Retinal pigment epithelial cell (primary cell): ENCODE results near the gene ADGRE2.

ENCODE experiments used
- DNase-seq: peaks from one replicate; pipeline ENCODE4 v3.0.0-alpha.2; 2010; ENCODE audit warnings: low read depth
- H3K4me3 ChIP-seq: 2 replicates; pipeline ENCODE4 v1.5.1; 2011; ENCODE audit warnings: mild to moderate bottlenecking, low read length, control low read depth, moderate library complexity
- CTCF ChIP-seq: conservative IDR thresholded peaks from 2 replicates; pipeline ENCODE4 v1.5.1; 2011; ENCODE audit warnings: low read depth, low read length, control low read depth, inconsistent platforms

Gene ADGRE2

GRCh38 chr19:14718522-14719116 lies 59.7 kb downstream of the ADGRE2 start:
- DNase-seq = no peak
- no peak for TF ChIP-seq CTCF
- no peak overlapping the region for H3K4me3 ChIP-seq

GRCh38 chr19:14715841-14716240 lies 62.5 kb downstream of the ADGRE2 start:
- no peak for DNase-seq
- no peak overlapping the region for H3K4me3 ChIP-seq
- TF ChIP-seq CTCF = no peak

DNA sequence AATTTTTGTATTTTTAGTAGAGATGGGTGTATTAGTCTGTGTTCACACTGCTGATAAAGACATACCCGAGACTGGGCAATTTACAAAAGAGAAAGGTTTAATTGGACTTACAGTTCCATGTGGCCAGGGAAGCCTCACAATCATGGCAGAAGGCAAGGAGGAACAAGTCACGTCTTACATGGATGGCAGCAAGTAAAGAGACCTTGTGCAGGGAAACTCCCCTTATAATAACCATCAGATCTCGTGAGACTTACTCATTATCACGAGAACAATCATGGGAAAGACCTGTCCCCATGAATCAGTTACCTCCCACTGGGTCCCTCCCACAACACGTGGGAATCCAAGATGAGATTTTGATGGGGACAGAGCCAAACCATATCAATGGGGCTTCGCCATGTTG lies 73.9 kb downstream of the ADGRE2 start:
- no peak for TF ChIP-seq CTCF
- no peak overlapping the region for H3K4me3 ChIP-seq
- no peak for DNase-seq

DNA sequence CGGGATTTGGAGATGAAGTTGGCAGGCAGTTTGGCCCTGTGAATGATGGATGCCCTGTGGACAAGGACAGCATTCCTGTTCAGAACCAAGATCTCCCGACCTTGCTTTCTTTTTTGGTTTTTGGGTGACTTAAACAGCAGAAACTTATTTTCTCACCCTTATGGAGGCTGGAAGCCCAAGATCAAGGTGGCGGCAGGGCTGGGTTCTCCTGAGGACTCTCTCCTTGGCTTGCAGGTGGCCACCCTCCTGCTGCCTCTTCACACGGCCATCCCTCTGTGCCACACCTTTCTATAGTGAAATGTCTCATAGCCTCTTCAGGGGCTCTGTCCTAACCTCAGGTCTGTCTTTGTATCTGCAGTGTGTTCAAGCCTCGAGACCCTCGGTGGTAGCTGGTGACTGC lies 74.5 kb downstream of the ADGRE2 start:
- no peak for TF ChIP-seq CTCF
- H3K4me3 ChIP-seq = no peak overlapping the region
- no peak for DNase-seq

DNA sequence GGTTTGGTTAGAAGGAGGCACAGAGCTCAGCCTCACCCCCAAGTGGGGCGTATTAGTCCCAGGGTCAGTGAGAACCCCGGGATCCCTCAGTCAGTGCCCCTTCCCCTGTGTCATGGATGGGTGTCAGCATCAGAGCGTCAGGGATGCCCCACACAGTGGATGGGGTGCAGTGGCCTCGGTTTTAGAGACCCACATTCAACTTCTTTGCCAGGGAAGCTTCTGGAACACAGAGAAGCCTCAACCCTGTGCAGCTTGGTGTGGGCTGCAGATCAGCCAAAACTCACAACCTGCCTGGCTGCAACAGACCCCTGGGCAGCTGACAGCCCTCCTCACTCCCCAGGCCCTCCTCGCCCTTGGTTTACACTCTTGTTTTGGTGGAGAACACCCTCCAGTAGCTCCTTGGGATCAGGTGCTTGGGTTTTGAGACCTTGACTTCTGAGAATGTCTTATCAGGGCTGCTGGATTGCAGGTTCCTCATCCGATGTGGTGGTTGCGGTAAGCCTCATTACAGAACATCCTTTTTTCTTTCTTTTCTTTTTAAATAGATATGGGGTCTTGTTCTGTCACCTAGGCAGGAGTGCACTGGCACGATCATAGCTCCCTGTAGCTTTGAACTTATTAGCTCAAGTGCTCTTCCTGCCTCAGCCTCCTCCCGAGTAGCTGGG lies 77.5 kb downstream of the ADGRE2 start:
- DNase-seq = no peak
- TF ChIP-seq CTCF = no peak

GRCh38 chr19:14699641-14700040 lies 78.7 kb downstream of the ADGRE2 start:
- no peak overlapping the region for H3K4me3 ChIP-seq
- TF ChIP-seq CTCF = no peak
- no peak for DNase-seq

More for the DNA sequence above, 77.5 kb downstream of the ADGRE2 start:
- no peak overlapping the region for H3K4me3 ChIP-seq

GRCh38 chr19:14695471-14695870 lies 82.9 kb downstream of the ADGRE2 start:
- TF ChIP-seq CTCF = no peak
- H3K4me3 ChIP-seq = no peak overlapping the region
- no peak for DNase-seq
